IMR-90 (cell line): ENCODE data around the gene RASGEF1C.

Experiments used
- CEBPB ChIP-seq: IDR thresholded peaks from 2 replicates; pipeline ENCODE4 v1.6.1; 2012; ENCODE audit warnings: low read depth, low read length, improper control_type of control experiment
- CTCF ChIP-seq: conservative IDR thresholded peaks from 2 replicates; pipeline ENCODE4 v1.5.1; 2012; ENCODE audit warnings: mild to moderate bottlenecking, low read depth, low read length, improper control_type of control experiment
- ELK1 ChIP-seq: fragments of 150-350 bp; IDR thresholded peaks from 2 replicates; pipeline ENCODE4 v1.6.1; 2016; ENCODE audit warnings: low read depth, mild to moderate bottlenecking, low read length, moderate library complexity, borderline replicate concordance
- MAFK ChIP-seq: IDR thresholded peaks from 2 replicates; pipeline ENCODE4 v1.6.1; 2012; ENCODE audit warnings: low read depth, low read length, improper control_type of control experiment
- MAZ ChIP-seq: IDR thresholded peaks from 2 replicates; pipeline ENCODE4 v1.6.1; 2012; ENCODE audit warnings: low read depth, mild to moderate bottlenecking, low read length, improper control_type of control experiment, moderate library complexity, borderline replicate concordance
- MXI1 ChIP-seq: IDR thresholded peaks from 2 replicates; pipeline ENCODE4 v1.6.1; 2012; ENCODE audit warnings: low read depth, mild to moderate bottlenecking, low read length, moderate library complexity, borderline replicate concordance
- NFE2L2 ChIP-seq: fragments of 150-350 bp; IDR thresholded peaks from 2 replicates; pipeline ENCODE4 v1.6.1; 2016; ENCODE audit warnings: low read depth, mild to moderate bottlenecking, low read length
- POLR2A ChIP-seq: IDR thresholded peaks from 2 replicates; pipeline ENCODE4 v1.6.1; 2012; ENCODE audit warnings: mild to moderate bottlenecking, low read depth, low read length
- RAD21 ChIP-seq: IDR thresholded peaks from 2 replicates; pipeline ENCODE4 v1.6.1; 2012; ENCODE audit warnings: low read length, improper control_type of control experiment
- RCOR1 ChIP-seq: IDR thresholded peaks from 2 replicates; pipeline ENCODE4 v1.6.1; 2012; ENCODE audit warnings: mild to moderate bottlenecking, low read length, improper control_type of control experiment; ENCODE audit not compliant: insufficient replicate concordance
- RFX5 ChIP-seq: IDR thresholded peaks from 2 replicates; pipeline ENCODE4 v1.8.0; 2012; ENCODE audit warnings: low read depth, mild to moderate bottlenecking, low read length, moderate library complexity

- no peak for TF ChIP-seq CTCF
- TF ChIP-seq MAZ, result no peak
- no peak for TF ChIP-seq POLR2A
- no peak for TF ChIP-seq CEBPB
- no peak for TF ChIP-seq MAFK
- TF ChIP-seq RAD21, result no peak
- no peak for TF ChIP-seq RFX5
- TF ChIP-seq MXI1, result no peak
- no peak for TF ChIP-seq NFE2L2
- TF ChIP-seq ELK1, result no peak
- no peak for TF ChIP-seq RCOR1
Measured at GRCh38 chr5:180077594-180078284, 131.3 kb downstream of the RASGEF1C start.
